Measurements from ENCODE around the gene MMP20.

The MMP20 gene

GRCh38 chr11:102552020-102552419 lies 73.1 kb downstream of the MMP20 start:
- DNase-seq, result no peak

- no peak for DNase-seq
Measured at GRCh38 chr11:102551169-102551781, 73.9 kb downstream of the MMP20 start.

DNA sequence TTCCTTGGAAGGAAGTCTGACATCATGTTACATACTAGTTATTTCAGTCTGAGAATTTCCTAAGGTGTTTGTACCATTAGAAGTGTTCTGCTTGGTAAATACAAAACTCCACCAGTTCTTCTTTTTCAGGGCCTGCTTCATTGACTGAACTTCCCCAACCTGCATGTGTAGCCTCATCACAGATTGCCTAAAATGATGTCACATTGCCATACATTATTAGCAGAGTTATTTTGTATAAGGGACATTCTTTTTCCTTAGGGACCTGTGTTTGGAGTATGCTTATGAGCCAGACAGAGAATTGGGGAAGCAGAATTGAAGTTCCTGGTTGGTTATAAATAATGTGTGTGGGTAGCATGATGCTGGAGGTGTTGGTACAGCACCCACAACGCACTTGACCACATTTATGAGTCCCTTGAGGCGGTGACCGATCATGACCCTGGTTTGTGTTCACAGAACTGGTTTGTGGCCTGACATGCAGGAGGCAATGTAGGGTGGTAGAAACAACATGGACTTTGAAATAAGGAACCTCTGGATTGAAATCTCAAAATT lies 78.1 kb downstream of the MMP20 start:
- no peak for DNase-seq

- no peak for DNase-seq
Measured at GRCh38 chr11:102546427-102546826, 78.7 kb downstream of the MMP20 start.

DNA sequence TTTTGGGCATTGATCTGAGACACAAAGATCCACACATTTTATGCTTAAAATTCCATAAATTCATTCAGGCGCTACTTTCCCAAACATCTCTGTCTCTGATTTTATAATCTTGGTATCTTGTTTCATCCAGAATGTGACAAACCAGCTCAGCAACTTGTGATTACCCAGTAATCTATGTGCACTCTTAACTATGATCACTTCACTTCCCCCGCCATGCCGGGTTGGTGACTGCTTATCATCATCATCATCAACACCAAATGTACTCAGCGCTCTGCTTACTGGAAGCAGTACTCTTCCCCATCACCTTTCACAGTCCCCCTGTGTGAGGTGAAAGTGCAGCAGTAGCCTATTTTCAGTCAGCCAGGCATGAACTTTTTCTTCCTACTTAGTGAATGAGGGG lies 79.4 kb downstream of the MMP20 start:
- DNase-seq, result no peak

DNA sequence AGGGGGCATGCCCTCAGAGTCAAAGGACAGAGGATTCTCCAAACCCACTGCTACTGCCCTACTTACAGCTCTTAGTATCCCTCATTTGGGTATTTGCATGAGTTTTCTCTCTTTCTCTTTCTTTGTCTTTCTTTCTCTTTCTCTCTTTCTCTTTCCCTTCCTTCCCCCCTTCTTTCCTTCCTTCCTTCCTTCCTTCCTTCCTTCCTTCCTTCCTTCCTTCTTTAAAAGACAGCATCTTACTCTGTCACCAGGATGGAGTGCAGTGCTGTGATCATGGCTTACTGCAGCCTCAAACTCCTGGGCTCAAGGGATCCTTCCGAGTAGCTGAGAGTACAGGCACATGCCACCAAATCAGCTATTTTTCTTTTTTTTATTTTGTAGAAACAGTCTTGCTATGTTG lies 80.5 kb downstream of the MMP20 start:
- DNase-seq, result no peak

- DNase-seq, result no peak
Measured at GRCh38 chr11:102539567-102539966, 85.6 kb downstream of the MMP20 start.

- no peak for DNase-seq
Measured at GRCh38 chr11:102538932-102539331, 86.2 kb downstream of the MMP20 start.

GRCh38 chr11:102534261-102534872 lies 90.8 kb downstream of the MMP20 start:
- DNase-seq, result no peak

GRCh38 chr11:102530558-102530957 lies 94.6 kb downstream of the MMP20 start, which contains the start of gene MMP7:
Gene MMP7, minus strand, starts transcription at chr11:102530747. Its CDS starts 47 bp downstream, at chr11:102530700.
- DNase-seq, result no peak

- DNase-seq, result no peak
Measured at GRCh38 chr11:102528618-102529017, 96.5 kb downstream of the MMP20 start.

DNA sequence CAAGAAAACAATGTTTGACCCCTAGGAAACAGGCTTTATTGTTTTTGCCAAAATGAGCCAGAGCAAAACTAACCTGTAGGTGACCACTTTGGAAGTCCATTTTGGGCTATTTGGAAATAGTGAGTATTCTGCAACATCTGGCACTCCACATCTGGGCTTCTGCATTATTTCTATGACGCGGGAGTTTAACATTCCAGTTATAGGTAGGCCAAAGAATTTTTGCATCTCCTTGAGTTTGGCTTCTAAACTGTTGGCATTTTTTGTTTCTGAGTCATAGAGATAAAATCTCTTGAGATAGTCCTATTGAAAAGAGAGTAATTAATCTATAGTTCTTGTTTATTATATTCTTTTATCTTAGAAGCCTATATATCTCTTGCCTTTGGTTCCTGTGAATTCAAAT lies 97.4 kb downstream of the MMP20 start:
- no peak for DNase-seq

- DNase-seq, result no peak
Measured at GRCh38 chr11:102527041-102527440, 98.1 kb downstream of the MMP20 start.
